B cell (primary cell): Measurements from ENCODE around the gene ACTN1.

Experiments
- EZH2 ChIP-seq: IDR thresholded peaks from 2 replicates; pipeline ENCODE4 v1.6.1; 2012; ENCODE audit warnings: borderline replicate concordance, low read depth, mild to moderate bottlenecking, moderate library complexity, low read length; ENCODE audit not compliant: insufficient read depth, poor library complexity, severe bottlenecking
- TF ChIP-seq, protein P1 (sequence below): fragments of 200-600 bp; IDR thresholded peaks from one replicate; pipeline ENCODE4 v1.8.0; 2022; ENCODE audit warnings: antibody characterized with exemption, mild to moderate bottlenecking

DNA sequence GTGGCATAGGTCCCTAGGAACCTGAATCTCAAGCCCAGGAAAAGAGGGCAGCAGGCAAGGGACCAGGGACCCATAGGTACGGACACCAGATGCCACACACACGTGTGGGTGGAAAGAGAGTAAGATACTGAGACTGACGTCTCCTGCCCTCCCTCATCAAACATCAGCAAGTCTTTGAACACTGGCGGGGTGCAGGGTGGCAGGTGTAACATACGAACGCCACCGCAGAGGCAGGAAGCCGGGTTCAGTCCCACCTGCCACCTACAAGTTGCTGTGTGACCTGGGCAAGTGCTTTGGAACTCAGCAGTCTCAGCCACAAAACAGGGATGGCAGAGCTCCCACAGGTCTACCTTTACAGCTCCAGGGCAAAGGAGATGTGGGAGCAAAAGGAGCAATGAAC is 11.1 kb downstream of the ACTN1 start:
- TF ChIP-seq, protein P1, sequence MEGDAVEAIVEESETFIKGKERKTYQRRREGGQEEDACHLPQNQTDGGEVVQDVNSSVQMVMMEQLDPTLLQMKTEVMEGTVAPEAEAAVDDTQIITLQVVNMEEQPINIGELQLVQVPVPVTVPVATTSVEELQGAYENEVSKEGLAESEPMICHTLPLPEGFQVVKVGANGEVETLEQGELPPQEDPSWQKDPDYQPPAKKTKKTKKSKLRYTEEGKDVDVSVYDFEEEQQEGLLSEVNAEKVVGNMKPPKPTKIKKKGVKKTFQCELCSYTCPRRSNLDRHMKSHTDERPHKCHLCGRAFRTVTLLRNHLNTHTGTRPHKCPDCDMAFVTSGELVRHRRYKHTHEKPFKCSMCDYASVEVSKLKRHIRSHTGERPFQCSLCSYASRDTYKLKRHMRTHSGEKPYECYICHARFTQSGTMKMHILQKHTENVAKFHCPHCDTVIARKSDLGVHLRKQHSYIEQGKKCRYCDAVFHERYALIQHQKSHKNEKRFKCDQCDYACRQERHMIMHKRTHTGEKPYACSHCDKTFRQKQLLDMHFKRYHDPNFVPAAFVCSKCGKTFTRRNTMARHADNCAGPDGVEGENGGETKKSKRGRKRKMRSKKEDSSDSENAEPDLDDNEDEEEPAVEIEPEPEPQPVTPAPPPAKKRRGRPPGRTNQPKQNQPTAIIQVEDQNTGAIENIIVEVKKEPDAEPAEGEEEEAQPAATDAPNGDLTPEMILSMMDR: no peak
- TF ChIP-seq EZH2: no peak
